Central memory CD4-positive, alpha-beta T cell (primary cell): ENCODE results near the gene ALDH5A1.
A peak's percentile ranks its signal among the peaks of the same experiment; 100 is the strongest.

Experiments used
- DNase-seq: peaks from one replicate; pipeline ENCODE4 v3.0.0; 2022
- total RNA-seq, 3 experiments: gene quantifications; one replicate each; lab custom pipeline; 2026; lab: John Stamatoyannopoulos, UW

The ALDH5A1 gene
- 13.3 to 32.7 (median 23.5) reads per million in 3 experiments for total RNA-seq

- peak; percentile 70 for DNase-seq
Measured at GRCh38 chr6:24494821-24495795, at the start of gene ALDH5A1. Gene ALDH5A1, plus strand, starts transcription at chr6:24494969. Its CDS starts 28 bp downstream, at chr6:24494997.

- DNase-seq, result no peak
Measured at GRCh38 chr6:24445704-24446103, 49.1 kb upstream of the ALDH5A1 start.

- DNase-seq, result no peak
Measured at GRCh38 chr6:24446670-24447069, 48.1 kb upstream of the ALDH5A1 start.

- DNase-seq, result no peak
Measured at GRCh38 chr6:24448396-24448795, 46.4 kb upstream of the ALDH5A1 start.

GRCh38 chr6:24448828-24449525, 45.8 kb upstream of the ALDH5A1 start:
- DNase-seq, result no peak

GRCh38 chr6:24451581-24452388, 43.0 kb upstream of the ALDH5A1 start:
- no peak for DNase-seq

- DNase-seq, result no peak
Measured at GRCh38 chr6:24453921-24454320, 40.8 kb upstream of the ALDH5A1 start.

GRCh38 chr6:24454452-24454851, 40.3 kb upstream of the ALDH5A1 start:
- no peak for DNase-seq

- DNase-seq, result no peak
Measured at GRCh38 chr6:24455061-24455460, 39.7 kb upstream of the ALDH5A1 start.

GRCh38 chr6:24458134-24458533, 36.6 kb upstream of the ALDH5A1 start:
- DNase-seq, result no peak

GRCh38 chr6:24458941-24459340, 35.8 kb upstream of the ALDH5A1 start:
- no peak for DNase-seq

GRCh38 chr6:24460966-24461365, 33.8 kb upstream of the ALDH5A1 start:
- no peak for DNase-seq

- no peak for DNase-seq
Measured at GRCh38 chr6:24464253-24465038, 30.3 kb upstream of the ALDH5A1 start.

GRCh38 chr6:24469811-24470210, 25.0 kb upstream of the ALDH5A1 start:
- DNase-seq, result no peak

- DNase-seq, result no peak
Measured at GRCh38 chr6:24472181-24472580, 22.6 kb upstream of the ALDH5A1 start.

GRCh38 chr6:24476631-24477030, 18.1 kb upstream of the ALDH5A1 start:
- DNase-seq, result no peak

GRCh38 chr6:24477070-24477469, 17.7 kb upstream of the ALDH5A1 start:
- DNase-seq, result no peak

GRCh38 chr6:24478903-24479302, 15.9 kb upstream of the ALDH5A1 start:
- DNase-seq, result no peak

- no peak for DNase-seq
Measured at GRCh38 chr6:24480705-24481104, 14.1 kb upstream of the ALDH5A1 start.

GRCh38 chr6:24481449-24481848, 13.3 kb upstream of the ALDH5A1 start:
- no peak for DNase-seq

GRCh38 chr6:24484657-24485323, 10.0 kb upstream of the ALDH5A1 start:
- DNase-seq, result no peak
